Measurements from ENCODE around the gene TCERG1L.

TCERG1L gene

DNA sequence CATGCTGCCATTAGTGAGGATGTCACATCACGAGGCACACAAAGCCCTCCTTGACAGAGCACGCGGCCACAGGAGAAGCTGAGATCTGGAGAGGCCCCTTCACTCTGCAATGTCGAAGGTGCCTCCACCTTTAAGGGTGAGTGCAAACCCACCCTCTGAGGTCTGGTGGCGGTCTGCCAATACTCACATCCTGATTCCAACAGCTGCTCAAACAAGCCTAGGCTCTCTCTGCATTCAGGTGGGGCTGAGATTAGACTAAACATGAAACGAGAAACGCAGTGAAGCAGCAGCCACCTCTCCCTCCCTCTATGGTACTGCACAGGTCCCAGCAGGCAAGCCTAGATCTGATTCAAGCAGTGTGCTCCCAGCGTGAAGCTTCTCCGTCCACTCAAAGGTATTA is 151.8 kb downstream of the TCERG1L start:
- no peak overlapping the region for H3K4me2 ChIP-seq (ENCODE audit: low read length, poor library complexity, severe bottlenecking)
- H2BK5ac ChIP-seq (ENCODE audit: low read depth, low read length, poor library complexity, severe bottlenecking), result no peak overlapping the region
- H3K4me3 ChIP-seq (ENCODE audit: insufficient read depth in 1 of 2, low read depth in 1 of 2, low read length in 2 of 2), result no peak overlapping the region
- H3K23ac ChIP-seq (ENCODE audit: low read length in 2 of 2), result no peak overlapping the region
- H4K8ac ChIP-seq (ENCODE audit: low read length), result no peak overlapping the region
- H3K27me3 ChIP-seq (ENCODE audit: control insufficient read depth in 1 of 2, insufficient read depth in 1 of 2, low read length in 2 of 2), result no peaks in the 10 kb centered on the region
- H3K4ac ChIP-seq (ENCODE audit: low read depth in 1 of 2, low read length in 2 of 2), result no peak overlapping the region
- no peak overlapping the region for H3K14ac ChIP-seq (ENCODE audit: low read length in 2 of 2)
- no peak overlapping the region for H2BK15ac ChIP-seq (ENCODE audit: low read depth, poor library complexity, severe bottlenecking)
- H3K4me1 ChIP-seq (ENCODE audit: control insufficient read depth, insufficient read depth, low read depth, low read length), result no peaks in the 10 kb centered on the region
- no peak overlapping the region for H2BK120ac ChIP-seq (ENCODE audit: low read depth, low read length)
- no peak overlapping the region for H3K9ac ChIP-seq (ENCODE audit: low read length)
- no peak overlapping the region for H2AFZ ChIP-seq (ENCODE audit: low read depth, low read length)
- peaks cover 4% of the 10 kb centered on the region for H3K9me3 ChIP-seq (ENCODE audit: control insufficient read depth, low read length)
- no peak overlapping the region for H3K18ac ChIP-seq (ENCODE audit: low read depth in 1 of 2, low read length in 2 of 2)
- H2BK12ac ChIP-seq (ENCODE audit: low read length in 2 of 2), result no peak overlapping the region
- H3K36me3 ChIP-seq (ENCODE audit: control insufficient read depth in 1 of 2, insufficient read depth in 2 of 2, low read depth in 1 of 2, low read length in 2 of 2), result peaks cover 0 to 3% of the 10 kb centered on the region in 2 experiments
- H3K27ac ChIP-seq (ENCODE audit: low read length, poor library complexity, severe bottlenecking), result no peak overlapping the region
- H4K91ac ChIP-seq (ENCODE audit: low read length), result no peak overlapping the region
- no peaks in the 10 kb centered on the region for H3K79me1 ChIP-seq (replicated peaks; ENCODE audit: low read length, poor library complexity, severe bottlenecking)
- WGBS, result 82% methylated on average over 9 of the region's 9 CpGs
- no peak for DNase-seq
- no peak overlapping the region for H2AK5ac ChIP-seq (ENCODE audit: low read length, severe bottlenecking)

DNA sequence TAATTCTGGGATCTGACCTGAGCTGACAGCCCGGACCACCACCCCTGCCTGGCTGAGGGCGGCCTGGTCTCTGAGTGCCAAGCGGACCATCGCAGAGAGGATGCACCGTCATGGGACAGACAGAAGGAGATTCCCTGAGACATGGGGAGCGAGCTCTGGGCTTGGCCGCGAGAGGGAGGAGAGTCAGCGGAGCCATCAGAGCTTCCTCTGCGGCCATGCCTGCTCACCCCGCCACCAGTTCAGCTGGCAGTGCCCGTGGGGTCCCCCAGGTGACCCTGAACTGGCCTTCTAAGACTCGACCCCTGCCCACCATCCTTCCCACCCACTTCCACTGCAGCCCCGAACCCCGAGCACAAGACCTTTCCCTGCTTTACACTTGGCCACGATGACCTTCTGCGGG is 152.8 kb downstream of the TCERG1L start:
- WGBS, result 81% methylated on average over 17 of the region's 17 CpGs

DNA sequence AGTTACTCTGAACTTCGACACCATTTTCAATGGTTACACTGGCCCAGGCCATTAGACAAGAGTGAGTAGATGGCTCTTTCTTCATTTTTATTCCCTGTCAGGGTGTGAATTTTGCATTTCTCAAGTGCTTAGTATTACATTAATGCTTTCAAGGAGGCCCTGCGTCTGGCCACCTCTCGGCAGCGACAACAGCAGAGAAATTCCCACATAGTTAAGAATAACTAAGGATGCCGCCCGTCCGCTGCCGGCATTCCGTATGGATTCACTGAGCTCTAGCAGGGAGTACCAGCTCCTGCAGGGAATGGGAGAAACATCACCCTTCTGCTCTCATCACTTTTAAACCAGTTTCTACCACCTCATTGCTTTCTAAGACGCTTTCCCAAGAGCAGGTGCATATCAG is 153.6 kb downstream of the TCERG1L start:
- 91% methylated on average over 9 of the region's 10 CpGs for WGBS
- Histone ChIP-seq H4K8ac (ENCODE audit: low read length) (no peak overlapping the region), H2AK5ac (ENCODE audit: low read length, severe bottlenecking) (no peak overlapping the region), H3K18ac (ENCODE audit: low read depth in 1 of 2, low read length in 2 of 2) (no peak overlapping the region), H3K4me3 (ENCODE audit: insufficient read depth in 1 of 2, low read depth in 1 of 2, low read length in 2 of 2) (no peak overlapping the region), H3K79me1 (replicated peaks; ENCODE audit: low read length, poor library complexity, severe bottlenecking) (no peaks in the 10 kb centered on the region), H4K91ac (ENCODE audit: low read length) (no peak overlapping the region), H3K23ac (ENCODE audit: low read length in 2 of 2) (no peak overlapping the region), H3K4me1 (ENCODE audit: control insufficient read depth, insufficient read depth, low read depth, low read length) (no peaks in the 10 kb centered on the region), H2BK15ac (ENCODE audit: low read depth, poor library complexity, severe bottlenecking) (no peak overlapping the region), H2BK5ac (ENCODE audit: low read depth, low read length, poor library complexity, severe bottlenecking) (no peak overlapping the region), H3K9me3 (ENCODE audit: control insufficient read depth, low read length) (peaks cover 9% of the 10 kb centered on the region), H2BK12ac (ENCODE audit: low read length in 2 of 2) (no peak overlapping the region), H3K14ac (ENCODE audit: low read length in 2 of 2) (no peak overlapping the region), H3K27me3 (ENCODE audit: control insufficient read depth in 1 of 2, insufficient read depth in 1 of 2, low read length in 2 of 2) (no peaks in the 10 kb centered on the region), H3K4me2 (ENCODE audit: low read length, poor library complexity, severe bottlenecking) (no peak overlapping the region), H2AFZ (ENCODE audit: low read depth, low read length) (no peak overlapping the region), H3K4ac (ENCODE audit: low read depth in 1 of 2, low read length in 2 of 2) (no peak overlapping the region), H3K27ac (ENCODE audit: low read length, poor library complexity, severe bottlenecking) (no peak overlapping the region), H3K36me3 (ENCODE audit: control insufficient read depth in 1 of 2, insufficient read depth in 2 of 2, low read depth in 1 of 2, low read length in 2 of 2) (peaks cover 0 to 3% of the 10 kb centered on the region in 2 experiments), H3K9ac (ENCODE audit: low read length) (no peak overlapping the region), H2BK120ac (ENCODE audit: low read depth, low read length) (no peak overlapping the region)
- DNase-seq, result no peak

More for the DNA sequence above, 152.8 kb downstream of the TCERG1L start:
- Histone ChIP-seq H2AK5ac (ENCODE audit: low read length, severe bottlenecking) (no peak overlapping the region), H3K36me3 (ENCODE audit: control insufficient read depth in 1 of 2, insufficient read depth in 2 of 2, low read depth in 1 of 2, low read length in 2 of 2) (peaks cover 0 to 3% of the 10 kb centered on the region in 2 experiments), H3K14ac (ENCODE audit: low read length in 2 of 2) (no peak overlapping the region), H2BK5ac (ENCODE audit: low read depth, low read length, poor library complexity, severe bottlenecking) (no peak overlapping the region), H3K27ac (ENCODE audit: low read length, poor library complexity, severe bottlenecking) (no peak overlapping the region), H3K27me3 (ENCODE audit: control insufficient read depth in 1 of 2, insufficient read depth in 1 of 2, low read length in 2 of 2) (no peaks in the 10 kb centered on the region), H3K9ac (ENCODE audit: low read length) (no peak overlapping the region), H3K18ac (ENCODE audit: low read depth in 1 of 2, low read length in 2 of 2) (no peak overlapping the region), H2BK120ac (ENCODE audit: low read depth, low read length) (no peak overlapping the region), H3K4me2 (ENCODE audit: low read length, poor library complexity, severe bottlenecking) (no peak overlapping the region), H4K91ac (ENCODE audit: low read length) (no peak overlapping the region), H4K8ac (ENCODE audit: low read length) (no peak overlapping the region), H3K4me1 (ENCODE audit: control insufficient read depth, insufficient read depth, low read depth, low read length) (no peaks in the 10 kb centered on the region), H2BK15ac (ENCODE audit: low read depth, poor library complexity, severe bottlenecking) (no peak overlapping the region), H3K23ac (ENCODE audit: low read length in 2 of 2) (no peak overlapping the region), H3K4me3 (ENCODE audit: insufficient read depth in 1 of 2, low read depth in 1 of 2, low read length in 2 of 2) (no peak overlapping the region), H2AFZ (ENCODE audit: low read depth, low read length) (no peak overlapping the region), H3K4ac (ENCODE audit: low read depth in 1 of 2, low read length in 2 of 2) (no peak overlapping the region), H3K9me3 (ENCODE audit: control insufficient read depth, low read length) (peaks cover 5% of the 10 kb centered on the region), H2BK12ac (ENCODE audit: low read length in 2 of 2) (no peak overlapping the region), H3K79me1 (replicated peaks; ENCODE audit: low read length, poor library complexity, severe bottlenecking) (no peaks in the 10 kb centered on the region)
- no peak for DNase-seq

DNA sequence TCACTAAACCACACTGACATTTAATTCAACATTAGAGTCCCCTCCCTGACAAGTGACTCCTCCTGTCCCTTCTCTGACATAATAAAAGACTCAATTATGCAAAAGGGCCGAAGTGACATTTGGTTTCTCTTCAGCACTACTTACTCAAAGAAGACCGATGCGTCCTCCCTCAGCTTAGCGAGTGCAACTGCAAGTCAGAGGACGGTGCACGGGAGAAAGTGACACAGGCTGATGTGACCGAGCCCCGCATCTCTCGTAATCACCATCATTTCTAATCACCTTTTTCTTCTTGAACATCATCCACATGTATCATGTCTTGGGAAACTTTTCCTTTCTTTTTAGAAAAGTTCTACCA is 155.7 kb downstream of the TCERG1L start:
- Histone ChIP-seq H3K4ac (ENCODE audit: low read depth in 1 of 2, low read length in 2 of 2) (no peak overlapping the region), H3K4me1 (ENCODE audit: control insufficient read depth, insufficient read depth, low read depth, low read length) (no peaks in the 10 kb centered on the region), H3K4me2 (ENCODE audit: low read length, poor library complexity, severe bottlenecking) (no peak overlapping the region), H2BK15ac (ENCODE audit: low read depth, poor library complexity, severe bottlenecking) (no peak overlapping the region), H4K91ac (ENCODE audit: low read length) (no peak overlapping the region), H3K27me3 (ENCODE audit: control insufficient read depth in 1 of 2, insufficient read depth in 1 of 2, low read length in 2 of 2) (no peaks in the 10 kb centered on the region), H3K4me3 (ENCODE audit: insufficient read depth in 1 of 2, low read depth in 1 of 2, low read length in 2 of 2) (no peak overlapping the region), H3K36me3 (ENCODE audit: control insufficient read depth in 1 of 2, insufficient read depth in 2 of 2, low read depth in 1 of 2, low read length in 2 of 2) (peaks cover 0 to 3% of the 10 kb centered on the region in 2 experiments), H2BK12ac (ENCODE audit: low read length in 2 of 2) (no peak overlapping the region), H3K27ac (ENCODE audit: low read length, poor library complexity, severe bottlenecking) (no peak overlapping the region), H3K9ac (ENCODE audit: low read length) (no peak overlapping the region), H3K23ac (ENCODE audit: low read length in 2 of 2) (no peak overlapping the region), H4K8ac (ENCODE audit: low read length) (no peak overlapping the region), H3K18ac (ENCODE audit: low read depth in 1 of 2, low read length in 2 of 2) (no peak overlapping the region), H2BK120ac (ENCODE audit: low read depth, low read length) (no peak overlapping the region), H2AK5ac (ENCODE audit: low read length, severe bottlenecking) (no peak overlapping the region), H3K79me1 (replicated peaks; ENCODE audit: low read length, poor library complexity, severe bottlenecking) (no peaks in the 10 kb centered on the region), H2BK5ac (ENCODE audit: low read depth, low read length, poor library complexity, severe bottlenecking) (no peak overlapping the region), H2AFZ (ENCODE audit: low read depth, low read length) (no peak overlapping the region), H3K9me3 (ENCODE audit: control insufficient read depth, low read length) (peaks cover 9% of the 10 kb centered on the region), H3K14ac (ENCODE audit: low read length in 2 of 2) (no peak overlapping the region)
- WGBS, result 81% methylated on average over 9 of the region's 9 CpGs
- no peak for DNase-seq

All from mesenchymal stem cell (in vitro differentiated cells and primary cell).